Medulla oblongata (tissue), 1 donor: ENCODE results near the gene SEC14L3.

Source experiments
- DNase-seq: peaks from one replicate; pipeline ENCODE4 v3.0.0-alpha.2; 2015; ENCODE audit errors: extremely low spot score

The SEC14L3 gene

DNA sequence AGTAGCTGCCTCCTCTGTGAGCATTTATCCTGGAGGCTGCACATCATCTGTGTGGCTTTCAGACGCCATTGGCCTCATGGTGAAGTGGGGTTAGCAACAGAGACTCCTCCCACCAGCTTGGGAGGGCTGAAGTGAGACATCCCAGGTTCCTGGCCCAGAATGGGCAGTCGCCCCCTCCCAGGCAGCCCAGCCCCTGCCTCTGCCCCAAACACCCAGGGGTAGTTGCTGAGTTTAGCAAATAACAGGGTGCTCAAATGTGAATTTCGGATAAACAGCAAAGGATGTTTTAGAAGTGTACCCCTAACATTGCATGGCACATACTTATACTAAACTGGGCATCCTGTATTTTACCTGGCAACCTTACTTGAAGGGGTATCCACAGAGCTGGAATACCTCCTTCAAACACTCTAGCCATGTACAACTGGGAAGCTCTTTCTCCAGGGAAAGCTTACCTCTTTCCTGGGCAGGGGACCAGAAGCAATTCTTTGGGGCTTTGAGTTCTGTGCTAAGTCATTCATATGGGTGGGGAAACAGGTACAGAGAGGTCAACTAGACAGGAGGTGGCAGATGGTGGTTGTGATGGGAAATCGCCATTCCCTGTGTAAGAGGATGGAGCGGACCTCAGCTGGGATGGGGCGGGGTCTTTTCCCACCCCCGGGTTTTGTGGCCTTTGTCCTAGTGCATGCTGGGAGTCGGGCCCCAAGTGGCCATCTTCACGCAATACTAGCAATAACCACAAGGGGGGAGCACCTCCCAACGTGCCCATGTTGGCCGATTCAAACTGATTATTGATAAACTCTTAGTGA, 27.0 kb downstream of the SEC14L3 start:
- DNase-seq = peak; percentile 75

DNA sequence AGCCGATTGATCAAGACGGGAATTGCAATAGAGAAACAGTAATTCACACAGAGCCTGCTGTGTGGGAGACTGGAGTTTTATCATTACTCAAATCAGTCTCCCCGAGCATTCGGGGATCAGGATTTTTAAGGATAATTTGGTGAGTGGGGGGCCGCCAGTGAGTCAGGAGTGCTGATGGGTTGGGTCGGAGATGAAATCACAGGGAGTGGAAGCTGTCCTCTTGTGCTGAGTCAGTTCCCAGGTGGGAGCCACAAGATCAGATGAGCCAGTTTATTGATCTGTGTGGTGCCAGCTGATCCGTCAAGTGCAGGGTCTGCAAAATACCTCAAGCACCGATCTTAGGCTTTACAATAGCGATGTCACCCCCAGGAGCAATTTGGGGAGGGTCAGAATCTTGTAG, 30.7 kb downstream of the SEC14L3 start:
- DNase-seq = no peak

DNA sequence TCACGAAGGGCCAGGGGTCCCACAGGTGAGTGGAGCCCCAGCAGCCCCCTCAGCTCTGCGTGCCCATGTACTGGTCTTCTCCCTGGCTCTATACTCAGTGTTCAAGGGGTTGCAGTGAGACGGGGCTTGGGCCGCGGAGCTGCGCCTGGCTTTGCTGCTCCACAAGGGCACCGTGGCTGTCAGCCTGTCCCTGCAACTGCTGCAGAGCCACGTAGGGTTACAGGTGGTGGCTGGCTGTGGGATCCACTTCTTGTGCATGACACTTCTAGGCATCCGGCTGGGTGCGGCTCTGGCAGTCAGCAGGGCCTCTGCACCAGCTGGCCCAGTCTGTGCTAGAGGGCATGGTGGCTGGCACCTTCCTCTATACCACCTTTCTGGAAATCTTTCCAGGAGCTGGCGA, 32.0 kb downstream of the SEC14L3 start:
- no peak for DNase-seq

DNA sequence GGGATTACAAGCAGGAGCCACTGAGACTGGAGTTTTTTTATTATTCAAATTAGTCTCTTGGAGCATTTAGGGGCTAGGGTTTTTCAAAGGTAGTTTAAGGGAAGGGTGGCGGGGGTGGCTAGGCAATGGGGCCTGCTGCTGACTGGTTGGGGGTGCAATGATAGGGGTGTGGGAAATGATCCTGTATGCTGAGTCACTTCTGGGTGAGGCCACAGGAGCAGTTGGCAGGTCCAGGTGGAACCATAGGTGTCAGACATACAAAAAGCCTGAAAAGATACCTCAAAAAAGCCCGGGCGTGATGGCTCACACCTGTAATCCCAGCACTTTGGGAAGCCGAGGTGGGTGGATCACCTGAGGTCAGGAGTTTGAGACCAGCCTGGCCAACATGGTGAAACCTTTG, 32.6 kb downstream of the SEC14L3 start:
- no peak for DNase-seq

DNA sequence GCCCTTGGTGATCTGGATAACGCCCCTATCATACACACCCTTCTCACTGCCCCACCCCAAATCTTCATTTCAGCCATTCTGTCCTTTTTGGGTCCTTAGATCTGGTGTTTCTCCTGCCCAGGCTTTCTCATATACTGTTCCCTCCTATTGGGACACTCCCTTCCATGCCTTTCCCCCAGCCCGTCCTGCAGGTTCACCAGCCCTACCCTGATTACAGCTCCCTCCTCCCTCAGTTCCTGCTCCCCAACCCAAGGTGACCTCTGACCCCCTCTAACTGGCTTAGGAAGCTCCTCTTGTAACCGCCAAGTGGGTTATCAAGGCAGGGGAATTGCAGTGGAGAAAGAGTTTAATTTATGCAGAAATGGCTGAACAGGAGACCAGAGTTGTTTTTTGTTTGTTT, 33.3 kb downstream of the SEC14L3 start:
- no peak for DNase-seq

DNA sequence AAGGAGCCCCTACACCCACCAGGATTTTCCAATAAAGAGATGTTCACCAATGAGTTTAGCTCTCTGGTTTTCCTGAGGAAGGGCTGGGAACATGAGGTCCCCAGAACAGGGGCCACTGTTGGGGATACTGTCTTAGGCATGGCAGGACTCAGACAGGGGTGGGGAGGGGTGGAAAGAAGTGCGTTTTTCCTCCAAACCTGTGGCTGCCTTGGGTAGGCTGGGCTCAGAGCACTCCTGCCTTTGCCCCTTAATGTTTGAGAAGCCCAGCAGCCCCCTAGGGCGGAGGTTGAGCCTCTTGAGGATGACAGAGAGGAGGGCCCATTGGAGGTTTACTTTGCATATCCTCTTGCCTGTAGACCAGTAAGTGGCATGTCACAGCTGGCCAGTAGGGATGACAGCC, 35.6 kb downstream of the SEC14L3 start:
- no peak for DNase-seq

DNA sequence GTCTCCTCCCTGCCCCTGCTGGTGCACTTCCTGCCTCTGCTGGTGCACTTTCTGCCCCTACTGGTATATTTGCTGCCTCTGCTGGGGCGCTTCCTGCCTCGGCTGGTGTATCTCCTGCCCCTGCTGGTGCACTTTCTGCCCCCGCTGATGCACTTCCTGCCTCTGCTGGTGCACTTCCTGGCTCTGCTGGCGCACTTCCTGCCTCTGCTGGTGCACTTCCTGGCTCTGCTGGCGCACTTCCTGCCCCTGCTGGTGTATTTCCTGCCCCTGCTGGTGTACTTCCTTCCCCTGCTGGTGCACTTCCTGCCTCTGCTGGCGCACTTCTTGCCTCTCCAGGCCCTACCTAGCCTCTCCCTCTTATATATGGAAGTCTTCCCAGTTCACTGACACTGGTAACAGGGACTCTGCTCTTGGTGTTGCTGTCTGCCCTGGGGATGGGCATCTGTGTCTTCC, 36.1 kb downstream of the SEC14L3 start:
- DNase-seq = no peak

DNA sequence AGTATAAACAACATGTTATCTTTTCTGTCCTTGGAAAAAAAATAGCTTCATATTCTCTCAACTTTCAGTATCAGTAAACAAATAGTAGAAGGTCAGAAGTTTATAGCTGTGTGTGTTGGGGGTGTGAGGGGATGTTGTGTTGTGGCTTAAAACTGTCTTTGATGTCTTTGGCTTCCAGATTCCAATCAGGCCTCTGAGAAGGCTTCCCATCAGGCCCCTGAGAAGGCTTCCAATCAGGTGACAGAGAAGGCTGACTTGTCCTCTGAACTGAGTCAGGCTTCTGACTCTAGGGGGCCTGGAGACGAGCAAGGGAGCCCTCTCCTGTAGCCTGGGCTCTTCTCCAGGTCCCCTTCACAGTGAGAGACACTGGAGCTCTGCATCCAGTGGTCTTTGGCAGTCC, 37.0 kb downstream of the SEC14L3 start:
- no peak for DNase-seq

DNA sequence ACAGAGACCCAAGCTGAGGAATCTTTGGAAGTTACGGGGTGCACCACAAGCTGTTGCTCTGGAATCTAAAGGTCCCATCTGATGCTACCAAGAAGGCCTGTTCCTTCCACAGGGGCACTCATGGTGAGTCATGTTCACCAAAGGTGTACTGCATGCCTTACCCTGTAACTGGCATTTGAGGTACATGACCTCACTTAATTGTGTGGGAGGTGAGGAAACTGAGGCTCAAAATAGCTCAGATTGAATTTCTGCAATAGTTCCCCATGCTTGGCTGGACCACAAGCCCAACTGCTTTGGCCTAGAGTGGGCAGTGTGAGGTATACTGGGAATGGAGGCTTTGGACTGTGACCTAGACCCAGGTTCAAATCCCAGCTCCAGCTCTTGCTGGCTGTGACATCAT, 38.0 kb downstream of the SEC14L3 start:
- DNase-seq = no peak

DNA sequence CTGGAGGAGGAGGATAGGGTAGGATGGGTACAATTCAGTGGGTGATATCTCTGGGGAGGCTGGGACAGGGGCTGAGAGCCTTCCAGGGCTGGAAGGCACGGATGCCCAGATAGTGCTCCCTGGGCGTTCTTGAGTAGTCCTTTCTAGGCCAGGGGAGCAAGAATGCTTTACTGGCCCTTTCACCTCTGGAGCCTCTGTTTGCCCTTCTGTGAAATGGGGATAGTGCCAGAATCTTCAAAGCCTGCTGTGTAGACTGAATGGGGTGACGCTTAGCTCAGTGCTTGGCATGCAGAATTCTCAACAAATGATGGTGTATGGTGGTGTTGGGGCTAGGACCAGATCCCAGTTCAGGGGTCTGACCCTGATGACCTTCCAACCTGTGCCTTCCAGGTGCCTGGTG, 38.6 kb downstream of the SEC14L3 start:
- DNase-seq = no peak

DNA sequence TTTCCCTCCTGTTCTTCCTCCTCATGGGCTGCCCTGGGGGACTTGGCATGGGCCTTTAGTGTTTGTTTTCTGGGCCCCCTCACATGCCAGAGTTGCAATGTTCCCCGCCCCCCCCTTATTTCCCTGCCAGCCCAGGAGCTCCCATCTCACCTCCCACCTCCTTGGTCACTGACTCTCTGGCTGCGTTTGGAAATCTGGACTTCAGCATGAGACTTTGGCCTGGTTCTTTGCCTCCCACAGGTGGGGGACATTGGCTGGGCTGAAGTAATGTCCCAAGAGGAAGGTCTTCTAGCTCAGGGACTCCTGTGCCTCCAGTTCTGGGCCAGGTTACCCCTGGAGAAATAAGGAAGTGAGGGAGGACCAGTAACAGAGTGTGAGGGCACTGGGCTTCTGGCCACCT, 39.3 kb downstream of the SEC14L3 start:
- no peak for DNase-seq

DNA sequence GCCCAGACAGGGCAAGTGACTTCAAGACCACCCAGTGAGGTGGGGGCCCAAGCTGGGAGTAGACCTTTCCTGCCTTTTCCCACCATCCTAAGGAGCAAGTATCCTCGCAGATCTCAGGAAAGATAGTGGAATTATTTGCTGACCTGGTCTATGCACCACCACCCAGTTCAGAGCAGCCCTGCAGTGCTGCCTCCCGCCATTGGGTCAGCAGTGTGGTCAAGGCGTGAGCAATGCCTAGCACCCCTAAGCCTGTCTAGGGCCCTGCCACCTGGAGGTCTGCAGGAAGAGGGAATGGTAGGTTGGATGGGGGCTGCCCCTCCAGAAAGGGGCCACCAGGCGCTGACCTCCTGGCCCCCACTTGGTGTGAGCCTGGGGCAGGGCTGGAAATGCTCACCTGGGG, 39.7 kb downstream of the SEC14L3 start:
- DNase-seq = no peak

DNA sequence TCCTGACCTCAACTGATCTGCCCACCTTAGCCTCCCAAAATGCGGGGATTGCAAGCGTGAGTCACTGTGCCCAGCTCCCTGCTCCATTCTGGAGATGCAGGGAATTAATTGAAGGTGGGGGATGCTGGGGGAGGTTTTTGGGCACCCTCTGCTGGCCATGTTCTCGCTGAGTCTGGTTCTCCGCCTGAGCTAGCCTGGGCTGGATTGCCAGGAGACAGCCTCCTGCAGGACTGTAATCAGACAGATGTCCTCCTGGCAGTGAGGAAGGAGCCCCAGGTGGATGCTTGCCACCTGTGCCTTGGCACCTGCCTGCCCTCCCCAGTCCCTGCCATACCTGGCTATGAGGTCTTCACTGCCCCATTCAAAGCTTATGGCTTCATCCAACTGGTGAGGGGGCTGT, 40.9 kb downstream of the SEC14L3 start:
- no peak for DNase-seq

DNA sequence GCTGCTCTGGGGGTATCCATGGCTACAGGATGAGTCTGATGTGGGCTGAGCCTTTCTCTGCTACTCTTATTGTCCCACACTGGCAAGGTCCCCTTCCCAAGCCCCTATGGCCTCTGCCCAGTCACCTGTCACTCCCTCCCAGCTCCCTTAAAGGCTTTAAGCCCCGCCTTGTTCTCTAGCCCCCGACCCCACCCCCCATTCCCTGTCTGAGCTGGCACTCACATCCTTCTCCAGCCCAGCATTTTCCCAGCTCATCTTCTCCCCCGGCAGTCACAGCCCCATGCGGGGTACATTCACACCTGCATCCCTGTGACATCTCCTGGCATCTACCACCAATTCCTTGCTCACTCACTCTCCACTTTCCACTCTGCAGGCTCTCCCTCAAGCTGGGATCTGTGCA, 41.9 kb downstream of the SEC14L3 start:
- DNase-seq = no peak

DNA sequence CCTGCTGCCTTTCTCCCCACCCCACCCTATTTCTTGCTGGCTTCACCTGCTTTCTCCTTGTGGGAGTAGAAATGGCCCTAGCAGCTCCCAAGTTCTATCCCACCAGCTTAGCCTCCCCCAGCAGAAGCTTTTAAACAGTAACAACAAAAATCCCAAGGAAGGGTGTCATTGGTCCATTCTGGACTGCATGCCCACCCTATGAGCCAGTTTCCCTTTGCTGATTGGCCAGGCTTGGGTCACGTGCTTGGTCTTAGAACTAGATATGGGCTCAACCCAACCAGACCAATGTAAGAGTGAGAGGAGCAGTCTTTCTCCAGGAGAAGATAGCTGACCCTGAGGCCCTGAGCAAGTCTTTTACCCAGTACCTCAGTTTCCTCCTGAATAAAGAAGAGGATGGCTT, 43.9 kb downstream of the SEC14L3 start:
- DNase-seq = no peak

DNA sequence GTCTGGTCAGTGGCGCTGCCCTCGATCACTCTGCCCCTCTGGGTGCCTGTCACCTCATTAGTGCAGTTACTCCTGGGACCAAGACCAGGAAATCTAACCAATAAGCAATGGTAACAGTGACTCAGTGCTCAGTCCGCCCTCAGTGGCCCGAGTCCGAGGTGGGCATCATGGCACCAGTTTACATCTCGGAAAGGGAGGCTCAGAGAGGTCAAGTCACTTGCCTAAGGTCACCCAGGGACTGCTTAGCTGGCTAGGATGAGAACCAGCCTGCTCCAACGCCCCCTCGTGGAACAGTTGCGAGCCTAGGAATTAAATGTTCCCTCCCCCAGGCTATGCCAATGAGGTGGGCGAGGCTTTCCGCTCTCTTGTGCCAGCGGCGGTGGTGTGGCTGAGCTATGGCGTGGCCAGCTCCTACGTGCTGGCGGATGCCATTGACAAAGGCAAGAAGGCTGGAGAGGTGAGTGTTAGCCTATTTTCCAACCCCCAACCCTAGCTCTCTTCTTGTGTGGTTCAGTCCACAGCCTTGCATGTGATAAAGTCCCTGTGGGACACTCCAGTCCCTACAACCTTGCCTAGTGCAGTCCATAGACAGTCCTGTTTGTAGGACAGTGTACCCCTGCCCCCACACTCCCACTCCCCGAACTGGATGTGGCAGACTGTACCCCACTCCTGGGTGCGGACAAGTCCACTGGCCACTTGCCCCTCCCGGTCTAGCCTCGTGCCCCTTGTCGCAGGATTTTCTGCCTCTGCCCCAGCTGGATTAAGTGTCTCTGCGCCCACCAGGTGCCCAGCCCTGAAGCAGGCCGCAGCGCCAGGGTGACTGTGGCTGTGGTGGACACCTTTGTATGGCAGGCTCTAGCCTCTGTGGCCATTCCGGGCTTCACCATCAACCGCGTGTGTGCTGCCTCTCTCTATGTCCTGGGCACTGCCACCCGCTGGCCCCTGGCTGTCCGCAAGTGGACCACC, 45.1 kb downstream of the SEC14L3 start:
- DNase-seq = peak; percentile 63

DNA sequence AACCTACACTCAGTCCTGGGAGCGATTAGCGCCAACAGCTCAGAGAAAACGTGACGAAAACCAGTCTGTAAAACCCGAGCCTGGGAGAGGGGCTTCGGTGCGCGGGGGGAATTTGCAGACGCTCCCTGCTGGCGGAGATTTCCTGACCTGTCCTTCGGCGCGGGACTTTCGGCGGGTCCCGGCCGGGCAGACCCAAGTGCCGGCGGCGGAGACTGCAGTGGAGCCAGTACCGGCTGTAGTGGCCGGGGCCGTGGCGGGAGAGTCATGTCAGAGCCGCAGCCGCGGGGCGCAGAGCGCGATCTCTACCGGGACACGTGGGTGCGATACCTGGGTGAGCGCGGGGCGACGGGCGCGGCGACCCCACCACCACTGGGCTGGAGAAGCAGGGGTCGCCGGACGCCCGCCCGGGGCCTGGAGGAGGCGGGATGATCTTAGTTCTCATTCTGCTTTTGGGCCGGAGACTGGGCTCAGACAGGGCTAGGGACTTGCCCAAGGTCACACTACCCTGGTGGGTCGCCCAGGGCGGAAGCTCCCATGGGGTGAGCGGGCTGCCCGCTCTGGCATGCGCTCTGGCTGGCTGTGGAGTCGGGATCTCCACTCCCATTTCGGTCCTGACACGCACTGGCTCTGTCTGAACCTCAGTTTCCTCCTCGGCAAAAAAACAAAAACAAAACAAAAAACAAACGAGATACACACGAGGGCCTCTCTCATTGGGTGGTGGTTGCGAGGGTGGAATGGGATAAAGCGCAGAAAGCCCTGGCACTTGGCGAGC, 46.0 kb downstream of the SEC14L3 start, which contains the start of gene MTFP1:
MTFP1 (plus strand) TSS at position 153 of the 772 bp plus-strand sequence; CDS start at position 265, 112 bp downstream.
- peak; percentile 51 for DNase-seq

DNA sequence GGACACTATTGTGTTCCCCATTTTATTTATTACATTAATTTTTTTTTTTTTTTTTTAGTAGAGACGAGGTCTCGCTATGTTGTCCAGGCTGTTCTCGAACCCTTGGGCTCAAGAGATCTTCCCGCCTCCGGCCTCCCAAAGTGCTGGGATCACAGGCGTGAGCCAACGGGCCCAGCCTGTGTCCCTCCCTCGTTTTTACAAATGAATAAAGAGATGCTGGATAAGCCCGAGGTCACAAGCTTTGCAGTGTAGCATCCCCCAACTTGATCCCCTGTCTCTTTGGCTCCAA, 46.5 kb downstream of the SEC14L3 start:
- DNase-seq = no peak

DNA sequence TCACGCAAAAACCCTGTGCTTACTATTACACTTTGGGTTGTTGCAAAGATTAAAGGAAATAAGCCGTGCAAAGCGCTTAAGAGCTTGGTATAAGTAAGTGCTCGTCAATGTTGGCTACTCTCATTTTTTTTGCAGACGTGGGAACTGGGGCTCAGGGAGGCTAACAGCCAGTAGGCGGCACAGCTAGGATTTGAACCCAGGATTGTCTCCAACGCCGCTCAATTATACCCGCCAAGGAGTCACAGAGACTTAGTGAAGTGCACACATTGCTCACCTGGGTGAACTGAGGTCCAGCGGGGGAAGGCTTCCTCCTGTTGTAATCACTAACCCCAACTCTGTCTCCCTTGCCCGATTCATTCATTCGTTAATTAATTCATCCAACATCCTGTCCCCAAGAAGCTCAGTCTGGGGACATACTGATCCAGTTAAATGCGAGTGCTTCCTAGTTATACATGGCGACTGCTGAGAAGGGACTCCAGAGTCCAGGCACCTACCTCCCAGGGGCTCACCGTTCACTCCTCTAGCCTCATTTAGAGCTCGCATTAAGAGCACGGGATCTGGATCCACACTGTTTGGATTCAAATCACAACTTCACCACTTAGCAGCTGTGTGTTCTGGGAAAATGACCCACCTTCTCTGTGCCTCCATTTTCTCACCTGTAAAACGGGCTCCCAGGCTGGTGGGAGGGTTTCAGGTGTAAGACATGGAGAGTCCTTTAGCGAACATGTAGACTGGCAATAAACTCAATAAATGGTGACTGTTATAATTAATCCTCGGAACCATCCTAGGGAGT, 47.1 kb downstream of the SEC14L3 start:
- DNase-seq = peak; percentile 52

DNA sequence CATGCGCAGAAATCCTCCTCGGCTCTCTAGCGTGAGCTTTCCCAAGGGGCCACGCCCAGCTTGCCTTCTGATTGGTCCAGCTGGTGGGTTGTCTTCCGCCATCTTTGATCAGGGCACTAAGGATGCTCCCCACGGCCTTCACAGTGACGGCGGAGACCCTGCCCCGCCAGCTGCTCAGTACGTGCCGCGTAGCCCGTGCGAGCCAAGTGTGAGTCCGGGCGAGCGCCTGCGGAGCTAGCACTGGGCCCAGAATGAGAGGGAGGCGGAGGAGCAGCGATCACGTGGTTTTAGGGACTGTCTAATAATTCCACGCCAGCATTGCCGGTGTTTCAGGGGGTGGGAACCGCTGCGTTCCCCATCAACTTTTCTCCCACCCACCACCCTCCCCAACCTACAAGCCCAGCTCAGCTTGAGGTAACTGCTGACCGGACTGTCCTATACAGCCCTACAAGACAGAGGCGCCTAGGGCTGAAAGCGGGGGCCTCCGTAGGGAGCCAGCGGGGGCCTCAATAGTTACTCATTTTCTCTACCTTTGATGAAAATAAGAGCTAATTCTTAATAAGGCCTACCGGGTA, 47.8 kb downstream of the SEC14L3 start:
- peak; percentile 100 for DNase-seq
